K562 (cell line): Measurements from ENCODE around the gene GYPA. TPM values are rescaled to one million over a fixed set of nuclear protein-coding genes. Genes with fewer than 3 reads are reported as not detected.
A peak's percentile ranks its signal among the peaks of the same experiment; 100 is the strongest.

Experiments used
- BRD4 ChIP-seq: fragments of 200-600 bp; sonication (generic); IDR thresholded peaks from 2 replicates; pipeline ENCODE4 v1.6.1; 2017; ENCODE audit warnings: inconsistent platforms
- CBX3 ChIP-seq, 2 experiments: IDR thresholded peaks; 1 replicate in 1 of 2; 2 replicates in 1 of 2; pipeline ENCODE4 v1.6.1; 2012; ENCODE audit warnings: inconsistent platforms in 2 of 2, low read length in 2 of 2, borderline replicate concordance in 1 of 2, control low read depth in 1 of 2
- CC2D1A ChIP-seq: fragments of 450-650 bp; IDR thresholded peaks from 2 replicates; pipeline ENCODE4 v1.6.1; 2017; ENCODE audit warnings: mild to moderate bottlenecking
- CEBPB ChIP-seq: fragments of 450-650 bp; IDR thresholded peaks from 2 replicates; pipeline ENCODE4 v1.6.1; 2016; ENCODE audit warnings: missing genetic modification characterization, missing compliant biosample characterization
- DMBX1 ChIP-seq: fragments of 250-450 bp; sonication (Bioruptor Pico); IDR thresholded peaks from 2 replicates; pipeline ENCODE4 v1.8.0; 2022; ENCODE audit warnings: inconsistent platforms, mild to moderate bottlenecking, moderate library complexity, borderline replicate concordance
- DPF2 ChIP-seq: fragments of 450-650 bp; IDR thresholded peaks from 2 replicates; pipeline ENCODE4 v1.6.1; 2016
- EP300 ChIP-seq: IDR thresholded peaks from 2 replicates; pipeline ENCODE4 v1.6.1; 2012; ENCODE audit warnings: low read length, improper control_type of control experiment
- EP400 ChIP-seq: fragments of 450-650 bp; IDR thresholded peaks from 2 replicates; pipeline ENCODE4 v1.6.1; 2017; ENCODE audit warnings: antibody characterized with exemption, mild to moderate bottlenecking, moderate library complexity
- HNRNPUL1 ChIP-seq: fragments of 200-400 bp; formaldehyde crosslinking; IDR thresholded peaks from 2 replicates; pipeline ENCODE4 v1.6.1; 2017; ENCODE audit warnings: low read length
- LEF1 ChIP-seq: fragments of 450-650 bp; IDR thresholded peaks from 2 replicates; pipeline ENCODE4 v1.6.1; 2016; ENCODE audit warnings: mild to moderate bottlenecking
- NCOR1 ChIP-seq: fragments of 450-650 bp; IDR thresholded peaks from 2 replicates; pipeline ENCODE4 v1.6.1; 2016; ENCODE audit warnings: mild to moderate bottlenecking, moderate library complexity
- NFRKB ChIP-seq: fragments of 450-650 bp; IDR thresholded peaks from 2 replicates; pipeline ENCODE4 v1.6.1; 2016; ENCODE audit warnings: low read depth
- OTX1 ChIP-seq: fragments of 450-650 bp; formaldehyde crosslinking; IDR thresholded peaks from 2 replicates; pipeline ENCODE4 v1.4.0; 2022; ENCODE audit warnings: mild to moderate bottlenecking
- PRDM10 ChIP-seq: fragments of 450-650 bp; IDR thresholded peaks from 2 replicates; pipeline ENCODE4 v1.6.1; 2018; ENCODE audit not compliant: partially characterized antibody
- RBM34 ChIP-seq: fragments of 200-400 bp; formaldehyde crosslinking; IDR thresholded peaks from 2 replicates; pipeline ENCODE4 v1.6.1; 2018; ENCODE audit warnings: low read length, borderline replicate concordance; ENCODE audit not compliant: insufficient read depth
- SMARCC2 ChIP-seq: fragments of 450-650 bp; IDR thresholded peaks from 2 replicates; pipeline ENCODE4 v1.6.1; 2017; ENCODE audit warnings: antibody characterized with exemption, moderate library complexity, mild to moderate bottlenecking, low read depth
- SOX6 ChIP-seq: fragments of 450-650 bp; IDR thresholded peaks from 2 replicates; pipeline ENCODE4 v1.6.1; 2014; ENCODE audit warnings: mild to moderate bottlenecking
- STAT5A ChIP-seq: IDR thresholded peaks from 2 replicates; pipeline ENCODE4 v1.6.1; 2012; ENCODE audit warnings: low read length, inconsistent platforms, borderline replicate concordance
- TAL1 ChIP-seq: fragments of 450-650 bp; IDR thresholded peaks from 2 replicates; pipeline ENCODE4 v1.6.1; 2016; ENCODE audit warnings: mild to moderate bottlenecking
- ZBTB8A ChIP-seq: fragments of 450-650 bp; IDR thresholded peaks from 2 replicates; pipeline ENCODE4 v1.6.1; 2018; ENCODE audit warnings: mild to moderate bottlenecking, moderate library complexity; ENCODE audit not compliant: partially characterized antibody
- ZNF347 ChIP-seq: fragments of 450-650 bp; formaldehyde crosslinking; IDR thresholded peaks from 2 replicates; pipeline ENCODE4 v1.4.0; 2020; ENCODE audit warnings: low read depth, mild to moderate bottlenecking, moderate library complexity
- polyA plus RNA-seq, 8 experiments: library from polyadenylated mRNA; depleted of rRNA in 4 of 8; stranded (reverse) in 5 of 8; unstranded in 3 of 8; fragments of >200 nt; fragmentation: Nextera tagmentation in 2 of 8; fragmentation: Illumina TruSeq in 1 of 8; extraction: Ambion mirVana in 2 of 8; extraction: Trizol in 1 of 8; gene quantifications; 2 replicates each; pipeline versions ENCODE4 v1.2.1 to v1.2.3, GENCODE V29; 2011 to 2014; ENCODE audit warnings: inconsistent platforms in 1 of 8, missing spikeins in 1 of 8
- total RNA-seq, 7 experiments: library from RNA; depleted of rRNA in 6 of 7; stranded (reverse); fragments of >200 nt in 6 of 7; fragmentation: Illumina TruSeq in 2 of 7; extraction: Trizol in 2 of 7; gene quantifications; 2 replicates each; pipeline versions ENCODE4 v1.2.1 to v1.2.3, GENCODE V29; 2011 to 2021; ENCODE audit warnings: low replicate concordance in 1 of 7
- TF ChIP-seq, protein P1 (sequence below): sonication (generic); formaldehyde crosslinking; IDR thresholded peaks from 2 replicates; pipeline ENCODE4 v1.8.1; 2023; ENCODE audit warnings: mild to moderate bottlenecking, missing genetic modification reagents, moderate library complexity

Gene GYPA
- total and polyA plus RNA-seq, 9 of the 15 experiments (the other 6 are each of a cell fraction or from before 2014, with no cell fraction given) = 35.3 to 278 (median 122) TPM

DNA sequence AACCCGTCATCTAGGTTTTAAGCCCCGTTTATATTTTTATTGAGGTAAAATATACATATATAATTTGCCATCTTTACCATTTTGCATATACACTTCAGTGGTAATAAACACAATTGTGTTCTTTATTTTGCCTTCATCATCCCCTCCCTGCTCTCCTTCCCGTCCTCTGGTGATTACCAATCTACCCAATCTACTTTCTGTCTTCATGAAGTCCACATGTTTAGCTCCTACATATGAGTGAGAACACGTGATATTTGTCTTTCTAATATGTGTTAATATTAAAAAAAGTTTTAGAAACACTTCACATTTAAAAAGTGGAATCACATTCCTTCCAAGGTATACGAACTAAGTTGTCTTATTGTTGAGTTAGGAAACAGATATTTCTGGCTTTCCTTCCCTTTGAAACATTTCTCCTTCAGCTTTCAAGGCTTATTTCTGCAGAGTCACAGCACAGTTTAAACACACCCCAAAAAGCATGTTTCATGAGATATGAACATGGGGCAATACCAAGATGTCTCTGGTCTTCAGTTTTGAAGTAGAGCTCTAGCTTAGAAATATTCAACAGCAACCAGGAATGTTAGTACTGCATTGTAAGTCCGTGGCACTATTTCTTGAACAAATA, 35.9 kb downstream of the GYPA start (continued):
- TF ChIP-seq, protein P1, sequence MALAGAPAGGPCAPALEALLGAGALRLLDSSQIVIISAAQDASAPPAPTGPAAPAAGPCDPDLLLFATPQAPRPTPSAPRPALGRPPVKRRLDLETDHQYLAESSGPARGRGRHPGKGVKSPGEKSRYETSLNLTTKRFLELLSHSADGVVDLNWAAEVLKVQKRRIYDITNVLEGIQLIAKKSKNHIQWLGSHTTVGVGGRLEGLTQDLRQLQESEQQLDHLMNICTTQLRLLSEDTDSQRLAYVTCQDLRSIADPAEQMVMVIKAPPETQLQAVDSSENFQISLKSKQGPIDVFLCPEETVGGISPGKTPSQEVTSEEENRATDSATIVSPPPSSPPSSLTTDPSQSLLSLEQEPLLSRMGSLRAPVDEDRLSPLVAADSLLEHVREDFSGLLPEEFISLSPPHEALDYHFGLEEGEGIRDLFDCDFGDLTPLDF (CRISPR knock-in tag) = peak; percentile 63; the same call in 1 of the 2 replicates
- TF ChIP-seq CC2D1A (peak; percentile 65; the same call in 1 of the 2 replicates), CBX3 (IDR thresholded peaks at IDR 0.05; ENCODE audit: borderline replicate concordance in 1 of 2, low read length in 2 of 2) (peak in 1 of 2 experiments; percentile 89; a peak in 2 of 3 replicates), CEBPB (tag) (peak; percentile 89), SOX6 (0 out of 2 replicates have a peak, but pooled peaks have one; percentile 23), LEF1 (peak; percentile 79), OTX1 (CRISPR knock-in tag) (no peak), EP400 (peak; percentile 18; the same call in 1 of the 2 replicates), DMBX1 (CRISPR knock-in tag) (peak; percentile 67; the same call in 1 of the 2 replicates), RBM34 (no peak), PRDM10 (peak; percentile 44), HNRNPUL1 (no peak), EP300 (peak; percentile 76), TAL1 (peak; percentile 65), NFRKB (peak; percentile 39; the same call in 1 of the 2 replicates), BRD4 (0 out of 2 replicates have a peak, but pooled peaks have one; percentile 48), ZBTB8A (no peak), NCOR1 (peak; percentile 40; the same call in 1 of the 2 replicates), ZNF347 (no peak), STAT5A (0 out of 2 replicates have a peak, but pooled peaks have one; percentile 23), DPF2 (peak; percentile 87), SMARCC2 (peak; percentile 49; the same call in 1 of the 2 replicates)
